ENCODE measurements around the gene LSM7. TPM values are rescaled to one million over a fixed set of nuclear protein-coding genes. Genes with fewer than 3 reads are reported as not detected.

The LSM7 gene
- total RNA-seq, 4 donors from 2014 or later: 76.4 to 113 (median 106) TPM

GRCh38 chr19:2320939-2321338, 7.4 kb downstream of the LSM7 start:
- H3K27ac ChIP-seq (replicated peaks in 1 of 4): no peak overlapping the region
- no peak for DNase-seq (ENCODE audit: extremely low spot score)
- peaks cover 0 to 7% (median 3%) of the 10 kb centered on the region in 4 donors for H3K4me1 ChIP-seq
- H3K27me3 ChIP-seq: no peaks in the 10 kb centered on the region
- H3K36me3 ChIP-seq: peaks cover 5 to 50% (median 49%) of the 10 kb centered on the region in 4 donors
- H3K9me3 ChIP-seq: no peaks in the 10 kb centered on the region
- H3K4me3 ChIP-seq: no peak overlapping the region
- WGBS: 88% methylated on average over 10 of the region's 12 CpGs
- TF ChIP-seq EP300 (IDR thresholded peaks at IDR 0.05) (no peak), POLR2AphosphoS5 (IDR thresholded peaks at IDR 0.05) (no peak), CTCF (IDR thresholded peaks at IDR 0.05) (no peak), POLR2A (IDR thresholded peaks at IDR 0.05; ENCODE audit: low read depth) (no peak)
- intact Hi-C loops (cut with DNase I): no loop called here

DNA sequence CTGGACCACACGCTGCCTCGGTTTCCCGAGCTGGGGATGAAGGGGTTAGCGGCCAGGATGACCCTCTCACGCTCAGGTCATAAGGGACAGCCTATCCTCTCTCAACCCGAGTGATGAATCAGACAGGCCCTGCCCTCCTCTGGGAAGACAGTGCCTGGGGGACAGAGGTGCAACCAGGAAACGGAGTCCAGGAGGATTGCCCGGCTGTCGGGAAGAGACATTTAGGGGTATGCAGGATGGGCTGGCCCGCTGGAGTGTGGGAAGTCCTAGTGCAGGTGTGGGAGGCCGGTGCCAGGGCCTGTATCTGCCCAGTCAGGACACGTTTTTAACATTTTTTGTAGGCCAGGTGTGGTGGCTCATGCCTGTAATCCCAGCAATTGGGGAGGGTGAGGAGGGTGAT, 8.3 kb downstream of the LSM7 start:
- H3K4me1 ChIP-seq: peaks cover 0 to 7% (median 3%) of the 10 kb centered on the region in 4 donors
- H3K4me3 ChIP-seq: no peak overlapping the region
- no peak overlapping the region for H3K27ac ChIP-seq (replicated peaks in 1 of 4)
- no peak for DNase-seq (ENCODE audit: extremely low spot score)
- 72% methylated on average over 6 of the region's 12 CpGs for WGBS
- TF ChIP-seq POLR2AphosphoS5 (IDR thresholded peaks at IDR 0.05) (no peak), POLR2A (IDR thresholded peaks at IDR 0.05; ENCODE audit: low read depth) (no peak), EP300 (IDR thresholded peaks at IDR 0.05) (no peak), CTCF (IDR thresholded peaks at IDR 0.05) (no peak)
- no peaks in the 10 kb centered on the region for H3K27me3 ChIP-seq
- peaks cover 5 to 41% (median 40%) of the 10 kb centered on the region in 4 donors for H3K36me3 ChIP-seq
- peaks cover 0 to 7% (median 5%) of the 10 kb centered on the region in 4 donors for H3K9me3 ChIP-seq
- intact Hi-C loops (cut with DNase I): no loop called here

GRCh38 chr19:2319551-2319950, 8.8 kb downstream of the LSM7 start:
- Histone ChIP-seq H3K27ac (replicated peaks in 1 of 4) (no peak overlapping the region), H3K4me3 (no peak overlapping the region), H3K9me3 (peaks cover 0 to 12% (median 8%) of the 10 kb centered on the region in 4 donors), H3K4me1 (peaks cover 0 to 7% (median 3%) of the 10 kb centered on the region in 4 donors), H3K36me3 (peaks cover 5 to 36% (median 35%) of the 10 kb centered on the region in 4 donors), H3K27me3 (no peaks in the 10 kb centered on the region)
- DNase-seq (ENCODE audit: extremely low spot score): no peak
- 96% methylated on average over 11 of the region's 20 CpGs for WGBS
- intact Hi-C loops (cut with DNase I): no loop called here
- TF ChIP-seq POLR2A (IDR thresholded peaks at IDR 0.05; ENCODE audit: low read depth): no peak
- no peak for TF ChIP-seq POLR2AphosphoS5 (IDR thresholded peaks at IDR 0.05)
- no peak for TF ChIP-seq CTCF (IDR thresholded peaks at IDR 0.05)
- TF ChIP-seq EP300 (IDR thresholded peaks at IDR 0.05): no peak

GRCh38 chr19:2318923-2319322, 9.5 kb downstream of the LSM7 start:
- no peak overlapping the region for H3K4me3 ChIP-seq
- WGBS: 92% methylated on average over 6 of the region's 6 CpGs
- H3K9me3 ChIP-seq: peaks cover 0 to 14% (median 9%) of the 10 kb centered on the region in 4 donors
- TF ChIP-seq POLR2AphosphoS5 (IDR thresholded peaks at IDR 0.05) (no peak), POLR2A (IDR thresholded peaks at IDR 0.05; ENCODE audit: low read depth) (no peak), EP300 (IDR thresholded peaks at IDR 0.05) (no peak), CTCF (IDR thresholded peaks at IDR 0.05) (no peak)
- H3K27ac ChIP-seq (replicated peaks in 1 of 4): no peak overlapping the region
- DNase-seq (ENCODE audit: extremely low spot score): no peak
- peaks cover 0 to 2% (median 0%) of the 10 kb centered on the region in 4 donors for H3K27me3 ChIP-seq
- peaks cover 5 to 30% (median 29%) of the 10 kb centered on the region in 4 donors for H3K36me3 ChIP-seq
- intact Hi-C loops (cut with DNase I): no loop called here
- H3K4me1 ChIP-seq: peaks cover 0 to 7% (median 3%) of the 10 kb centered on the region in 4 donors

DNA sequence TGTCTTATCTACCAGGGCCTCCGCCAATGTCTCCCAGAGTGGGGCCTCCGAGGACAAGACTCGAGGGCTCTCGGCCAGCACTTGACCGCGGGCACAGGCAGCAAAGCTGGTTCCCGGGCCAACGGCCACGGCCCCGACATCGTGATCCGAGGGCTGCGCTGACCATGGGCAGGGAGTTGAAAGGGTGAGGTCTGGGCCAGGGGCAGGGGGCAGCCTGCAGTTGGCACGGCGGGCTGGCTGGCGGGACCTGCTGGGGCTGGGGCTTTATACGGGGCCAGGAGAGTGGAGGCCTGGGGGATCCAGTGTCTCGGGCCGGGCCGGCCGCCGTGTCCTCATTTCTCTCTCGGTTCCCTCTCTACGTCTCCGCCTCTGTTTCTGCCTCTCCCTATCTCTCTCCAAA, 10.6 kb downstream of the LSM7 start:
- H3K4me1 ChIP-seq: peaks cover 0 to 7% (median 3%) of the 10 kb centered on the region in 4 donors
- peaks cover 0 to 14% (median 9%) of the 10 kb centered on the region in 4 donors for H3K9me3 ChIP-seq
- intact Hi-C loops (cut with DNase I): no loop called here
- WGBS: 90% methylated on average over 18 of the region's 25 CpGs
- no peak overlapping the region for H3K4me3 ChIP-seq
- H3K36me3 ChIP-seq: peaks cover 0 to 18% (median 17%) of the 10 kb centered on the region in 4 donors
- H3K27ac ChIP-seq (replicated peaks in 1 of 4): no peak overlapping the region
- TF ChIP-seq CTCF (IDR thresholded peaks at IDR 0.05) (no peak), EP300 (IDR thresholded peaks at IDR 0.05) (no peak), POLR2AphosphoS5 (IDR thresholded peaks at IDR 0.05) (no peak), POLR2A (IDR thresholded peaks at IDR 0.05; ENCODE audit: low read depth) (no peak)
- H3K27me3 ChIP-seq: peaks cover 0 to 13% (median 5%) of the 10 kb centered on the region in 4 donors
- DNase-seq (ENCODE audit: extremely low spot score): no peak

Data from esophagus muscularis mucosa (tissue), 4 donors.